HG03432 (cell line): ENCODE data around the gene PCGF1.
"Not testable (repeated sequence)": the region's sequence is repeated elsewhere in the genome, so short reads cannot be mapped to it uniquely, and the experiment has no call there.

Experiments
- ATAC-seq: cut with Tn5 transposase; IDR thresholded peaks from one replicate; pipeline ENCODE4 v1.9.1; 2021; ENCODE audit warnings: mild to moderate bottlenecking, moderate library complexity; ENCODE audit not compliant: unreplicated experiment

The PCGF1 gene

DNA sequence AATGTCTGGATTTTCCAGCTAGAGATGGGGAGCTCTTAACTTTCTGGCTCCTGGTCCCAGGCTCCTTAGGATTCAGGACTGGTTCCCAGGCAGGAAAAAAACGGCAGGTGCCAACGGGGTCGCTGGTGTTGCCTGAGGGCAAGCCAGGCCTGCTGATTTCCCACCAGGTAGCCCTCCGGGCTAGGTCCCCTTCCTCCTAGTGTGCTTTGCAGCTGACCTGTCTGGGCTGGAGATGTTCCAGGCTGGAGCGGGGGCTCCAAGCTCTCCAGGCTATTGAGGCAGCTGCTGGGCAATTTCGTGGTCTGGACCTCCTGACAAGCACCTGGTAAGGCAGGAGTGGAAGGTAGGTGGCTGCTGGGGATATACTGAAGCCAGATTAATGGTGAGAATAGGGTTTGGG, 33.0 kb downstream of the PCGF1 start:
- ATAC-seq: no peak

DNA sequence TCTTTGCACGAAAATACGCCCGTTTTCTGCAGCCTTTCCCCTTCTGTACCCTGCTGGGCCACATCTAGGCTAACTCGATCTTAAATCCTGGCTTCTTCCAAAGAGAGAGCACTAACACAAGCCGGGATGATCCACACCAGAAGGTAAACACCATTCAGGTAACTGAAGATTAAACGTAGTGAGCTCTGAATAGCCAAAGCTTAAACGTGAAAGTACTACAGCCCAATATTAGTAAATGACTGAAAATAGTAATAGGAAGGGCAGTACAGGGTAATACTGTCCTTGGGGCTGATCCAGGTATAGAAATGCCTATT, 34.6 kb downstream of the PCGF1 start:
- ATAC-seq: peak; percentile 7

DNA sequence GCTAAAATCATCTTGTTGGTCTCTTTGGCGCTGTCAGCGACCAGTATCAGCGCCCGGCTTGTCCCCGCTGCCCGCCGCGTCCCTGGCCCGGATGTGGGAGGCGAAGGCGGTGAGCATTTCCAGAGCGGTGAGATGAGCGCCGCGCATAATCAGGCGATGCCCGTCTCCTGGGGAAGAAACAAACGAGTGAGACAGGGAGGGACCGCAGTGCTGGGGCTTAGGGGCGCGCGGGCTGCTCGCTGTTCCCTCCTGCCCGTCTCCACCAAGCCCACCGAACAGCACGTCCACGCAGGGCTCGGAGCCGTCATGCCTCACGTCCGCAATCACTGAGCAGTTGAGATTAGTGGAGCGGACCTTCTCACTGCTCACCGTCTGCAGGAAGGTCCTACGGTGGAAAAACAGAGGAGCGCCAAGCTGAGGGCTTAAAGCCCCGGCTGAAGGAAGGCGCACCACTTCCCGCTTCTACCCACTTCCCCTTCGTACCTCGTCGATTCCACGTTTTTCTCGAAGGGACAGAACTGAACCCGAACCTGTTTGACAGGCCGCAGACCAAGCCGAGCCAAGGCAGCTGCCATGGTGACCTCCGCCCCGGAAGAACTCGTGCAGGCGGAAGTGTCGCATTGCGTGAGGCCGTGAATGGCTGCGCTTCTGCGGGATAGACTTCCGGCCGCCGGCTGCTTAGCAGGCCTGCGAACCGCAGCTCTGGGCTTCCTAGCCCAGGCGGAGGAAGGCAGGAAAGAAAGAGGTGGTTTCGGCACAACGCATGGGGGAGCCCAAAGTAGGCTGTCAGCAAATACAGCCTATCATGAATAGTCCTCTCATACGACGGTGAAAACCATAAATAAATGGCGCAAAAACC, 35.2 kb downstream of the PCGF1 start, which contains the start of gene MRPL53:
MRPL53 (minus strand) TSS at position 595 of the 859 bp plus-strand sequence; CDS start at position 575, 20 bp downstream.
- ATAC-seq: peak; percentile 89

DNA sequence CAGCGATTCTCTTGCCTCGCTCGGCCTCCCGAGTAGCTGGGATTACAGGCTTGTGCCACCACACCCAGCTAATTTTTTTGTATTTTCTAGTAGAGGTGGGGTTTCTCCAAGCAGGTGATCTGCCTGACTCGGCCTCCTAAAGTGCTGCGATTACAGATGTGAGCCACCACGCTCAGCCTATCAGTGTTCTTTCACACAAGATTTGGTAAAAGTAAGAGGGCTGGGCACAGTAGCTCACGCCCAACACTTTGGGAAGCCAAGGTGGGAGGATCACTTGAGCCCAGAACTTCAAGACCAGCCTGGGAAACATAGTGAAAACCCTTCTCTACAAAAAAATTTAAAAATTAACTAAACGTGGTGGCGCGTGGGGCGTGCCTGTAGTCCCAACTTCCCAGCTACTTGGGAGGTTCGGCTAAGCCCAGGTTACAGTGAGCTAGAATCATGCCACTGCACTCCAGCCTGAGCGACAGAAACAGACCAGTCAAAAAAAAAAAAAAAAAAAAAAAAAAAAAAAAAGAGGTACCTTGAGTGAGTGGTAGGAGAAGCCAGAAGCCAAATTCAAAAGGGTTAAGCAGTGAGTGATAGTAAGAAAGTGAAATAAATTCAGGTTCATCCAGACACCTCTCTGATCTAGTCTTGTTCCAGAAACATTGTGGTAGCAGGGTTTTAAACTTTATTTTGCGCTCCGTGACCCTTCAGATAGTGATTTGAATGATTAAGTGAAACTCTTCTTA, 36.0 kb downstream of the PCGF1 start:
- no peak for ATAC-seq

DNA sequence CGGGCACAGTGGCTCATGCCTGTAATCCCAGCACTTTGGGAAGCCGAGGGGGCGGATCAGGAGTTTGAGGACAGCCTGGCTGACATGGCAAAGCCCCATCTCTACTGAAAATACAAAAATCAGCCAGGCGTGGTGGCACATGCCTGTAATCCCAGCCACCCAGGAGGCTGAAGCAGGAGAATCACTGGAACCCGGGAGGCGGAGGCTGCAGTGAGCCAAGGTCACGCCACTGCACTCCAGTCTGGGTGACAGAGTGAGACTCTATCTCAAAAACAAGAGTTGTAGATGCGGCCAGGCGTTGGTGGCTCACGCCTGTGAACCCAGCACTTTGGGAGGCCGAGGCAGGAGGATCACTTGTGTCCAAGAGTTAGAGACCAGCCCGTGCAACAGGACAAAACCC, 36.8 kb downstream of the PCGF1 start:
- ATAC-seq: not testable (repeated sequence)

DNA sequence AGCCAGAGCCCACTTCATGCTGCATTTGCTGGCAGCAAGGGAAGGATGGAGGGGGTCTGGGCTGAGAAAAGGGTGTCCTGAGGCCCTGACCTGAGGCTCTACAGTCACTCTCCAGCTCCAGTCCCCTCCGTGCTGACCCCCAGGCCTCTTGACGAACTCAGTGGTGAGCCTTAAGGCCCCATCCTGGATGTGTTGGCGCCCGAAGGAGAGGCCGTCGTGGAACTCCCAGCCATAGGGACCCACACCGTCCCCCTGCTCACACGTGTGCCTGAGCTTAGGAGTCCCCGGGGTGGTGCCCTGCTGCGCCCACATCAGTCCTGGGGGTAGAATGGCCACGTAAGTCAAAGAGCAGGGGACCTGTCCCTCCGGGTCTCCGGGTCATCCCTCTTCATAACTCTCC, 43.1 kb downstream of the PCGF1 start:
- peak; percentile 1 for ATAC-seq

DNA sequence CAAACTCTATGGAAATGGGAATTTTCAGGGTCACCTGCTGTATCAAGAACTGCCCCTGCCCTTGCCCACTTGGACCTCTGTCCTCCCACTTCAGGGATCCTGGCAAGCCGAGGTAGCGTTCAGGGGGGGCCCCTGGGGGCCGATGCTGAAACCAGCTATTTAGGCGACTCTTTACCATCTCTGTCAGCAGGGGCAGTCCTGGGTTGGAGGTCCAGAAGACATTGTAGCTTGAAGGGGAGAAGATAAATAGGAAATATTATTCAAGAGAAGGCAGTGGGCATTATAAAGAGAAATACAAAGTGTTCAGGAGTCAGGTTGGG, 44.7 kb downstream of the PCGF1 start:
- no peak for ATAC-seq

DNA sequence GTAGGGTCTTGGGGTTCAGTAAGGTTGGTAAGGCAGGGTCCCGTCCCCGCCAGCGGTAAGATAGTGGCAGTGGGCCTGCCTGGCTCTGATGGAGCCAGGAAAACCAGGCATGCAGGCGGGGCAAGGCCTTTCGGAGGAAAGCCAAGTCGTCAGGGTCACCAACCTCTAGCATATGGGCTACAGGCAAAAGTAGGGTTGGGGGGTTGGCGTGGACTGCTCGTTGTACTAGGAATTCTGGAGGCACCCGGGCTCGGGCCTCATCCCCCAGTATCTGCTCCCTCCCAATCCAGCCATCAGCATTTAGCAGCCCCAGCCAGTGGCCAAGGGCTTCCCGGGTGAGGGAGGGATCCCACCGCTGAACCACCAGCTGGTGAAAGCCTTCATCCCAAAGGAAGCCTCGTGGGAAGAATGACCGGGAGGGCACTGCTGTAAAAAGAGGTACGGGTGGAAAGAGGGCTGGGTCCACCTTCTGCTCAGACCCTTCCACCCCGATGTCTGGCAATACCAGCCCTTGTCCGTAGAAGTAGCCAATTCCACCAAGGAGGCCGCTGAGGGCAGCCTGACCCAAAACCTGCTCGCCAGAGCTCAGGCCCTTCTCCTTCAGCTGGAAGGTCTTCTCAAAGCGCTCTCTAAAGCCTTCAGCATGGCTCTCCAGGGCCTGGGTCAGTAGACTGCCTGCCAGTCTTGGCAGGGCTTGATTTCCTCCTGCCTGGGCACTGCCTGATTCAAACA, 45.3 kb downstream of the PCGF1 start:
- no peak for ATAC-seq

DNA sequence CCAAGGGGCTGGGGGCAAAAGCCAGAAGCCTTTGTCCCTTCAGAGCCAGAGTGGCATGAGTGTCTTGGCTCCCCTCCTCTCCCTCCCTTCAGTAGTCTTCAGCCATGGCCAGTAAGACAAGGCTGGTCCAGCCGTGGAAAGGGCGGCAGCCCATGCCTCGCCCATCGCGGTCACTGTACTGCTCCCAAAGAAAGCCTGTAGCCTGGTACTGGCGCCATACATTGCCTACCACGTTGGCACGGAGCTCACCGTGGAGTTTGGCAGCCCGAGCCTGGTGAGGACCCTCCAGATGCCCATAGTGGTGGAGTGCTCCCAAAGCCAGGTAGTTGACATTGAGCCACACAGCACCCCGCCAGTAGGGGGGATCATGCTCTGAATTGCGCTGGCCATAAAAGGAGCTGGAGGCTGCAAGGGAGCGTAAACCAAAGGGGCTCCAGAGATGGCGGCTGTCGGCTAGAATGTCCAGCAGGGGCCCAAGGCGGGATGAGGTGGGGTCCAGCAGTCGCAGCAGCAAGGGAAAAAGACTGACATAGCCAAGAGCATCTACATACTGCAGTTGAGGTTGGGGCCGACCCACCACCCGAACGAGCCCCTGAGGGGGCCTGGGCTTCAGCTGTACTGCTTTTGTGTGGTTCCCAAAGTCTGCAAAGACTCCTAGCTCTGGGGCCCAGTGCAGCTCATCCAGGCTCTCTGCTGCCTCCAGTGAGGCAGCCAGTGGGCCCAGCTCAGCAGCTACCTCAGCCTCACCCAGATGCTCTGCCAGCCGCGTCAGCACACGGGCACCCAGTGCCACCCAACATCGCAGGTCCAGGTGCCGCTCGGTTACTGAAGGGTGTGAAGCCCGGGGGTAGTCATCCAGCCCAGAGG, 46.1 kb downstream of the PCGF1 start:
- no peak for ATAC-seq

DNA sequence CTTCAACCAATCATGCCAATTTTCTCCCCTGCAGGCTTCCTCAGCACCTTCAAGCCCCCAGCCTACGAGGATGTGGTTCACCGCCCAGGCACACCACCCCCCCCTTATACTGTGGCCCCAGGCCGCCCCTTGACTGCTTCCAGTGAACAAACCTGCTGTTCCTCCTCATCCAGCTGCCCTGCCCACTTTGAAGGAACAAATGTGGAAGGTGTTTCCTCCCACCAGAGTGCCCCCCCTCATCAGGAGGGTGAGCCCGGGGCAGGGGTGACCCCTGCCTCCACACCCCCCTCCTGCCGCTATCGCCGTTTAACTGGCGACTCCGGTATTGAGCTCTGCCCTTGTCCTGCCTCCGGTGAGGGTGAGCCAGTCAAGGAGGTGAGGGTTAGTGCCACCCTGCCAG, 47.3 kb downstream of the PCGF1 start:
- not testable (repeated sequence) for ATAC-seq

DNA sequence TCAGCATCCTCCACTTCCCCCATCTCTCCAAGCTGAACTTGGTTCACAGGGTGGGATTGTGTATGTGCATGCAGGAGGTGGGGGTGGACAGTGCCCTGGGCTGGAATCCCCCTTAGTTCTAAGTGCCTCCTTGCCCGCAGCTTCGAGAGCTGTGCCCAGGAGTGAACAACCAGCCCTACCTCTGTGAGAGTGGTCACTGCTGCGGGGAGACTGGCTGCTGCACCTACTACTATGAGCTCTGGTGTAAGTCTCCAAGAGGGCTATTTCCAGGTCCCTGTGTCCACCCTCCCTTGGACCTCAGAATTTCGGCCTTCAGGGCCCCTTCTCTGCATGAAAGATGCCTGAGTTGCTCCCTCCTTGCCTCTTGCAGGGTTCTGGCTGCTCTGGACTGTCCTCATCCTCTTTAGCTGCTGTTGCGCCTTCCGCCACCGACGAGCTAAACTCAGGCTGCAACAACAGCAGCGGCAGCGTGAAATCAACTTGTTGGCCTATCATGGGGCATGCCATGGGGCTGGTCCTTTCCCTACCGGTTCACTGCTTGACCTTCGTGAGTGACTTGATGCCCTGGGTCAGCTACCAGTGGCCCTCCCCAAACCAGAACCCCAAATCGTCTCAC, 47.9 kb downstream of the PCGF1 start:
- ATAC-seq: not testable (repeated sequence)

DNA sequence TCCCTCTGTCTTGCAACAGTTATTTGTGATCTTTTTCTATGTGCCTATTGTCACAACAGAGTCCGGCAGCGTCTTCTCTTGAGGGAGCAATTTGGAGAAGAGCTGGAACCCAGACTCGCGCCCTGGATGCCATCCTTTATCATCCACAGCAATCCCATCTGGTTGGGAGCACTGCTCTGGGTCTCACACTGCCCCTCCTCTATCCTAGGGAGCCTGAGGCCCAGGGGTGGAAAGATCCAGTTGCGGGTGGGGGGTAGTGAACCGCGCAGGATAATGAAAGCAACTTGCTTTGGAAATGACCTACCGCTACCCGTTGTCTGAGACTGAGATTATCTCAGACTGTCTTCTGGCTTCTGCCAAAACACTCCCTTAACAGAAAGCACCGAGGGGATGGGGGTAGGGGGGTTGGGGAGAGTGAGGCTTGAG, 48.5 kb downstream of the PCGF1 start:
- no peak for ATAC-seq

DNA sequence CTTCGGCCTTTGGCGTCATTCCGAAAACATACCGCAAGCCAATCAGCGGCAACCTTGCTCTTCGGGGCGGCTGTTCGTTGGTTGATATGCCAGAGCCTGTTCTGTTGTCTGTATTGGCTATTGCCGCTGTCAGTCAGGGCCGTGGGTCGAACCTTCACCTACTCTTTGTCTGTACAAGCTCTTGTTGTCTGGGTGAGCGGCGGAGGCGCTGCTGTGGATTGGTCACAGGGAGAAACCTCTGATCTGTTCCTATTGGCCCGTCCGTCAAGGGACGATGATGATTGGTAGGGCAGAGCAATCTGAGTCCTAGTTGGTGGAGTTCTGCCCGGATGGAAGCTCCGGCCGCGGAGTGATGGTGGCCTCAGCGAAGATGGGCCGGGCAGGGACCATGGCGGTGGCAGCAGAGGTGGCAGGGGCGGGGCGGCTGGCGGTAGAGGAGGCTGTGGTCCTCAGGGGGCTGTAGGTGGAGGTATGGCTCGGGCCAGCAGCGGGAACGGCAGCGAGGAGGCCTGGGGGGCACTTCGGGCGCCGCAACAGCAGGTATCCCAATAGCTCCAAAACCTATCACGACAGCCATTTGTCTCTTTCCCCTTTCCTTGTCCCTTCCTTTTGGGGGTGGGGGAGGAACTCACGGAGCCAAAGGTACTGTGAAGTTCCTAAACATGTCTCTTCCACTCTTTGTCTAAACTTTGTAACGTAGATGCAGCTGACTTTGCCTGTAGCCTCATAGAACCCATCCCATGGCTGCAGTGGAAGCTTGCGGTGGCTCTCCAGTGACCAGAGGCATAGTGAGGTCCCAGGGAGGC, 49.2 kb downstream of the PCGF1 start, which contains the start of gene WBP1:
WBP1 (plus strand) TSS at position 307 of the 806 bp plus-strand sequence; CDS start at position 472, 165 bp downstream.
- ATAC-seq: peak; percentile 82

DNA sequence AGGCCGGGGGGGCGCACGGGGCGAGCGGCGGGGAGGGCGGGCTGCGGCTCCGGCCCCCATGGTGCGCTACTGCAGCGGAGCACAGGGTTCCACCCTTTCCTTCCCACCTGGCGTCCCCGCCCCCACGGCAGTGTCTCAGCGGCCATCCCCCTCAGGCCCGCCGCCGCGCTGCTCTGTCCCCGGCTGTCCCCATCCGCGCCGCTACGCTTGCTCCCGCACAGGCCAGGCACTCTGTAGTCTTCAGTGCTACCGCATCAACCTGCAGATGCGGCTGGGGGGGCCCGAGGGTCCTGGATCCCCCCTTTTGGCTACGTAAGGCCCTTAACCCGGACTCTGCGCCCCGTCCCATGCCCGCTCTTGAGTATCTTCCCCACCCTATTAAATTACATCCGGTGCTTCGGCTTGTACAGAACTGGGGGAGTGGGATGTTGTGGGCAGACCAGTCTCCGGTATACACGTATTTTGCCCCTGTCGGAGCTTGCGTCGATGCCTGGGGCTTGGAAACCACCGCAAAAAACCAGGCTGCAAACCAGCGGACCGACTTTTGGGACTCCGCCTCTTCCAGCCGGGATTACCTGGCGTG, 49.9 kb downstream of the PCGF1 start:
- ATAC-seq: peak; percentile 42

DNA sequence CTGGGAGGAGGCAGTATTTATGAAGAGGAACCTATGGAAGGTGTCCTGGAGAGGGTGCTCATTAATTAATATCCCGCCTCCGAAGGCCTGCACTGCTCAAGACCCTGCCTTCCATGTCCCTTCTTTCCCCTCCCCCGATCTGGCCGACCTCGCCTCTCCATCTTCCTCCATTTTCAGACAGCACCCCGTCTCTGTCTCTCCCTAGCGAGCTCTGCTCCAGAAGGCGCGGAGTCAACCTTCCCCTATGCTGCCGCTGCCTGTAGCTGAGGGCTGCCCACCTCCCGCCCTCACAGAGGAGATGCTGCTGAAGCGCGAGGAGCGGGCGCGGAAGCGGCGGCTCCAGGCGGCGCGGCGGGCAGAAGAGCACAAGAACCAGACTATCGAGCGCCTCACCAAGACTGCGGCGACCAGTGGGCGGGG, 50.4 kb downstream of the PCGF1 start:
- ATAC-seq: no peak
